ENCODE data around the gene CATSPER2. TPM values are rescaled to one million over a fixed set of nuclear protein-coding genes. Genes with fewer than 3 reads are reported as not detected.
"Not testable (repeated sequence)": the region's sequence is repeated elsewhere in the genome, so short reads cannot be mapped to it uniquely, and the experiment has no call there.

The CATSPER2 gene
- total RNA-seq, 2 donors from 2014 or later: 10.3 to 13.6 TPM

GRCh38 chr15:43622068-43622799 lies 26.4 kb downstream of the CATSPER2 start:
- peaks cover 8 to 13% of the 10 kb centered on the region in 2 donors for H3K27me3 Mint-ChIP-seq
- H3K36me3 Mint-ChIP-seq; DNase-seq (ENCODE audit: low spot score); H3K4me1 Mint-ChIP-seq (ENCODE audit: low read depth in 2 of 2); H3K4me3 Mint-ChIP-seq; H3K9me3 Mint-ChIP-seq; H3K27ac Mint-ChIP-seq; ATAC-seq: not testable (repeated sequence)

GRCh38 chr15:43618700-43619099 lies 29.9 kb downstream of the CATSPER2 start, which contains the start of gene STRC:
TSS of gene STRC (minus strand) at chr15:43618800. CDS start at chr15:43618722, 78 bp downstream.
- H3K27ac Mint-ChIP-seq; H3K27me3 Mint-ChIP-seq; DNase-seq (ENCODE audit: low spot score); H3K4me1 Mint-ChIP-seq (ENCODE audit: low read depth in 2 of 2); ATAC-seq; H3K9me3 Mint-ChIP-seq; H3K4me3 Mint-ChIP-seq; H3K36me3 Mint-ChIP-seq: not testable (repeated sequence)

GRCh38 chr15:43617750-43618149 lies 30.9 kb downstream of the CATSPER2 start:
- ATAC-seq; H3K4me3 Mint-ChIP-seq; H3K27me3 Mint-ChIP-seq; DNase-seq (ENCODE audit: low spot score); H3K4me1 Mint-ChIP-seq (ENCODE audit: low read depth in 2 of 2); H3K36me3 Mint-ChIP-seq; H3K9me3 Mint-ChIP-seq; H3K27ac Mint-ChIP-seq: not testable (repeated sequence)

GRCh38 chr15:43602233-43602632 lies 46.4 kb downstream of the CATSPER2 start:
- DNase-seq (ENCODE audit: low spot score); H3K36me3 Mint-ChIP-seq; H3K9me3 Mint-ChIP-seq; ATAC-seq; H3K4me1 Mint-ChIP-seq (ENCODE audit: low read depth in 2 of 2); H3K27ac Mint-ChIP-seq; H3K4me3 Mint-ChIP-seq: not testable (repeated sequence)
- H3K27me3 Mint-ChIP-seq: peaks cover 30 to 38% of the 10 kb centered on the region in 2 donors

- peak in 1 of 2 donors; percentile 36 for ATAC-seq
- DNase-seq (ENCODE audit: low spot score); H3K4me3 Mint-ChIP-seq: not testable (repeated sequence)
These were observed 48.4 kb downstream of the CATSPER2 start for GRCh38 chr15:43600200-43600599.

GRCh38 chr15:43599131-43599530 lies 49.5 kb downstream of the CATSPER2 start:
- peaks cover 34 to 37% of the 10 kb centered on the region in 2 donors for H3K27me3 Mint-ChIP-seq
- ATAC-seq; H3K4me3 Mint-ChIP-seq; H3K9me3 Mint-ChIP-seq; DNase-seq (ENCODE audit: low spot score); H3K27ac Mint-ChIP-seq; H3K36me3 Mint-ChIP-seq; H3K4me1 Mint-ChIP-seq (ENCODE audit: low read depth in 2 of 2): not testable (repeated sequence)

More at GRCh38 chr15:43600200-43600599, 48.4 kb downstream of the CATSPER2 start:
- peaks cover 36 to 44% of the 10 kb centered on the region in 2 donors for H3K27me3 Mint-ChIP-seq
- H3K9me3 Mint-ChIP-seq; H3K4me1 Mint-ChIP-seq (ENCODE audit: low read depth in 2 of 2); H3K27ac Mint-ChIP-seq; H3K36me3 Mint-ChIP-seq: not testable (repeated sequence)

- peak in 1 of 2 donors; percentile 14 for ATAC-seq
- H3K4me3 Mint-ChIP-seq; H3K4me1 Mint-ChIP-seq (ENCODE audit: low read depth in 2 of 2); H3K36me3 Mint-ChIP-seq; DNase-seq (ENCODE audit: low spot score); H3K27ac Mint-ChIP-seq; H3K9me3 Mint-ChIP-seq: not testable (repeated sequence)
- H3K27me3 Mint-ChIP-seq: peaks cover 14 to 15% of the 10 kb centered on the region in 2 donors
These were observed 55.1 kb downstream of the CATSPER2 start, which contains the start of gene CKMT1B for GRCh38 chr15:43593328-43594190. TSS of gene CKMT1B (plus strand) at chr15:43594027. CDS start at chr15:43594219, 192 bp downstream.

GRCh38 chr15:43592841-43593240 lies 55.8 kb downstream of the CATSPER2 start:
- H3K27me3 Mint-ChIP-seq: peaks cover 12% of the 10 kb centered on the region in 2 donors
- H3K4me1 Mint-ChIP-seq (ENCODE audit: low read depth in 2 of 2); H3K9me3 Mint-ChIP-seq; H3K27ac Mint-ChIP-seq; H3K4me3 Mint-ChIP-seq; ATAC-seq; H3K36me3 Mint-ChIP-seq; DNase-seq (ENCODE audit: low spot score): not testable (repeated sequence)

- not testable (repeated sequence) for DNase-seq (ENCODE audit: low spot score); H3K4me3 Mint-ChIP-seq; H3K27ac Mint-ChIP-seq; H3K36me3 Mint-ChIP-seq; H3K9me3 Mint-ChIP-seq; H3K4me1 Mint-ChIP-seq (ENCODE audit: low read depth in 2 of 2); H3K27me3 Mint-ChIP-seq
- peak; percentile 99 for ATAC-seq
These were observed 58.7 kb downstream of the CATSPER2 start, which contains the start of gene PPIP5K1 for GRCh38 chr15:43589778-43590466. TSS of gene PPIP5K1 (minus strand) at chr15:43590208. CDS start at chr15:43584504, 5,704 bp downstream.

Other genes with a start within 250 kb of the CATSPER2 start
- 10 to 100 TPM; 27.8 to 46.7 TPM for gene TP53BP1, start 155.7 kb downstream of the CATSPER2 start, total RNA-seq
- gene MAP1A, start 131.2 kb downstream of the CATSPER2 start, total RNA-seq: 1 to 10 TPM in 1 of 2 donors, under 1 TPM in 1; 0.24 to 1.2 TPM
- gene PPIP5K1, start 58.6 kb downstream of the CATSPER2 start, total RNA-seq: 10 to 100 TPM; 61.1 to 88.8 TPM
- not detected for gene CKMT1B, start 54.8 kb downstream of the CATSPER2 start, total RNA-seq
- gene STRC, start 30.0 kb downstream of the CATSPER2 start, total RNA-seq: under 1 TPM; 0.50 to 0.86 TPM
- not detected for gene CKMT1A, start 45.0 kb upstream of the CATSPER2 start, total RNA-seq
- gene PDIA3, start 97.6 kb upstream of the CATSPER2 start, total RNA-seq: 100 to 1,000 TPM; 365 to 555 TPM
- gene ELL3, start 128.1 kb upstream of the CATSPER2 start, total RNA-seq: under 1 TPM; 0.26 to 0.86 TPM
- gene SERF2, start 143.5 kb upstream of the CATSPER2 start, total RNA-seq: 100 to 1,000 TPM; 456 to 585 TPM
- under 1 TPM; 0.24 to 0.50 TPM for gene SERINC4, start 151.4 kb upstream of the CATSPER2 start, total RNA-seq
- 10 to 100 TPM; 14.3 to 15.3 TPM for gene HYPK, start 151.8 kb upstream of the CATSPER2 start, total RNA-seq
- gene MFAP1, start 175.8 kb upstream of the CATSPER2 start, total RNA-seq: 10 to 100 TPM; 30.4 to 37.4 TPM
- gene WDR76, start 178.2 kb upstream of the CATSPER2 start, total RNA-seq: 10 to 100 TPM; 37.9 to 69.0 TPM